ENCODE data around the gene INPP5K.
A peak's percentile ranks its signal among the peaks of the same experiment; 100 is the strongest.

Gene INPP5K

GRCh38 chr17:1455797-1456599 is 60.4 kb downstream of the INPP5K start, which contains the start of gene CRK:
Gene CRK, minus strand, starts transcription at chr17:1456232. Its CDS starts 115 bp downstream, at chr17:1456117.
- no peak for TF ChIP-seq CTCF (IDR thresholded peaks at IDR 0.05)

- peak; percentile 40; the same call in 1 of the 2 replicates for TF ChIP-seq CTCF (IDR thresholded peaks at IDR 0.05)
These were observed 61.1 kb downstream of the INPP5K start for GRCh38 chr17:1455291-1455796.

- TF ChIP-seq CTCF (IDR thresholded peaks at IDR 0.05): no peak
These were observed 61.9 kb downstream of the INPP5K start for GRCh38 chr17:1454541-1454940.

GRCh38 chr17:1452836-1453235 is 63.6 kb downstream of the INPP5K start:
- TF ChIP-seq CTCF (IDR thresholded peaks at IDR 0.05): no peak

GRCh38 chr17:1449412-1449967 is 66.9 kb downstream of the INPP5K start:
- TF ChIP-seq CTCF (IDR thresholded peaks at IDR 0.05): no peak

GRCh38 chr17:1447052-1447451 is 69.4 kb downstream of the INPP5K start:
- no peak for TF ChIP-seq CTCF (IDR thresholded peaks at IDR 0.05)

- TF ChIP-seq CTCF (IDR thresholded peaks at IDR 0.05): no peak
These were observed 70.2 kb downstream of the INPP5K start for GRCh38 chr17:1446201-1446600.
